Peyer's patch (tissue), 4 donors: ENCODE data around the gene CTDSPL. TPM values are rescaled to one million over a fixed set of nuclear protein-coding genes. Genes with fewer than 3 reads are reported as not detected.

ENCODE experiments used
- DNase-seq, 3 donors: peaks; one replicate each; pipeline ENCODE4 v3.0.0-alpha.2; 2017 to 2019
- H3K27ac ChIP-seq, 4 donors: fragments of 200-600 bp; sonication (generic); one replicate each; pipeline ENCODE4 v1.5.1; 2016 to 2019
- H3K27me3 ChIP-seq, 2 donors: fragments of 200-600 bp; sonication (generic); one replicate each; pipeline ENCODE4 v1.5.1; 2019
- H3K36me3 ChIP-seq, 3 donors: fragments of 200-600 bp; sonication (generic); one replicate each; pipeline ENCODE4 v1.5.1; 2016 to 2019
- H3K4me1 ChIP-seq, 4 donors: fragments of 200-600 bp; sonication (generic); one replicate each; pipeline ENCODE4 v1.5.1; 2016 to 2019
- H3K4me3 ChIP-seq, 4 donors: fragments of 200-600 bp; sonication (generic); 1 replicate in 3 of 4; 2 replicates in 1 of 4; pipeline ENCODE4 v1.5.1; 2016 to 2019; ENCODE audit warnings: mild to moderate bottlenecking in 1 of 4
- H3K9me3 ChIP-seq, 4 donors: fragments of 200-600 bp; sonication (generic); one replicate each; pipeline ENCODE4 v1.5.1; 2016 to 2019; ENCODE audit warnings: mild to moderate bottlenecking in 1 of 4
- CTCF ChIP-seq, 6 experiments: fragments of 450-650 bp in 4 of 6; fragments of 200-600 bp in 2 of 6; sonication (generic) in 1 of 6; IDR thresholded peaks; one replicate each; pipeline ENCODE4 v1.5.1; 2017 to 2019; ENCODE audit warnings: antibody characterized with exemption in 6 of 6, mild to moderate bottlenecking in 3 of 6, moderate library complexity in 1 of 6
- POLR2A ChIP-seq, 2 donors: fragments of 450-650 bp; IDR thresholded peaks; one replicate each; pipeline ENCODE4 v1.5.1; 2017; ENCODE audit warnings: antibody characterized with exemption in 2 of 2, mild to moderate bottlenecking in 2 of 2, moderate library complexity in 2 of 2
- total RNA-seq, 4 donors: library from RNA; depleted of rRNA; stranded (reverse); fragments of >200 nt; gene quantifications; one replicate each; pipeline ENCODE4 v1.1.0, GENCODE V29; 2016

The CTDSPL gene
- total RNA-seq, 4 donors from 2014 or later, result 36.3 to 42.3 (median 38.4) TPM

- Histone ChIP-seq H3K9me3 (no peaks in the 10 kb centered on the region), H3K4me3 (no peak overlapping the region), H3K36me3 (no peaks in the 10 kb centered on the region), H3K27ac (no peak overlapping the region), H3K4me1 (no peaks in the 10 kb centered on the region), H3K27me3 (no peaks in the 10 kb centered on the region)
- no peak for DNase-seq
- TF ChIP-seq POLR2A (IDR thresholded peaks at IDR 0.05) (no peak), CTCF (IDR thresholded peaks at IDR 0.05) (no peak)
Measured at GRCh38 chr3:37819591-37819990, 42.1 kb upstream of the CTDSPL start.

GRCh38 chr3:37820286-37820685, 41.4 kb upstream of the CTDSPL start:
- no peaks in the 10 kb centered on the region for H3K9me3 ChIP-seq
- no peak for DNase-seq
- TF ChIP-seq CTCF (IDR thresholded peaks at IDR 0.05), result no peak
- TF ChIP-seq POLR2A (IDR thresholded peaks at IDR 0.05), result no peak
- no peaks in the 10 kb centered on the region for H3K36me3 ChIP-seq
- no peak overlapping the region for H3K27ac ChIP-seq
- H3K27me3 ChIP-seq, result no peaks in the 10 kb centered on the region
- H3K4me1 ChIP-seq, result no peaks in the 10 kb centered on the region
- no peak overlapping the region for H3K4me3 ChIP-seq

GRCh38 chr3:37823189-37823588, 38.5 kb upstream of the CTDSPL start:
- H3K27me3 ChIP-seq, result no peaks in the 10 kb centered on the region
- H3K4me3 ChIP-seq, result no peak overlapping the region
- no peak for DNase-seq
- no peak overlapping the region for H3K27ac ChIP-seq
- H3K9me3 ChIP-seq, result no peaks in the 10 kb centered on the region
- TF ChIP-seq POLR2A (IDR thresholded peaks at IDR 0.05) (no peak), CTCF (IDR thresholded peaks at IDR 0.05) (no peak)
- H3K4me1 ChIP-seq, result no peaks in the 10 kb centered on the region
- no peaks in the 10 kb centered on the region for H3K36me3 ChIP-seq

GRCh38 chr3:37824090-37824953, 37.4 kb upstream of the CTDSPL start:
- H3K4me1 ChIP-seq, result no peaks in the 10 kb centered on the region
- DNase-seq, result no peak
- no peaks in the 10 kb centered on the region for H3K9me3 ChIP-seq
- no peaks in the 10 kb centered on the region for H3K36me3 ChIP-seq
- H3K27ac ChIP-seq, result no peak overlapping the region
- H3K27me3 ChIP-seq, result no peaks in the 10 kb centered on the region
- no peak overlapping the region for H3K4me3 ChIP-seq
- no peak for TF ChIP-seq CTCF (IDR thresholded peaks at IDR 0.05)
- no peak for TF ChIP-seq POLR2A (IDR thresholded peaks at IDR 0.05)

DNA sequence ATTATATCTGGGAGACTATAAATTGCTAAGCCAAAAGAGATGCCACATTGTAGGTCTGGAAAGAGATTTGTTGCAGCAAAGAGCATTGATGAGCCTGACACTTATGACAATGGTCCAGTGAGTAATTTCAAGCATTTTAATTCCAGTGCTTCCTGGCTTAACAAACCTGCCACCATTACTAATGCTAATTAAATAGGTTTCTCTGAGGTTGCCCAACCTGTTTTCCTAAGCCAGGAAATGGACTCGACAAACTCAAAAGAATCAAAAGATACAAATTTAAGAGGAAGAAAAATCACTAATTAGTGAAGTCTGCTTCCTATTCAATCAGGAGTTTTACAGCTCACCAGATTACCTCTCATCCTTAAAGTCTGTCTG, 36.7 kb upstream of the CTDSPL start:
- no peak for DNase-seq
- Histone ChIP-seq H3K4me3 (no peak overlapping the region), H3K9me3 (no peaks in the 10 kb centered on the region), H3K27me3 (no peaks in the 10 kb centered on the region), H3K4me1 (no peaks in the 10 kb centered on the region), H3K36me3 (no peaks in the 10 kb centered on the region), H3K27ac (no peak overlapping the region)
- TF ChIP-seq CTCF (IDR thresholded peaks at IDR 0.05) (no peak), POLR2A (IDR thresholded peaks at IDR 0.05) (no peak)
